HG03097 (cell line): Measurements from ENCODE around the gene GRM7.

Source experiments
- ATAC-seq: cut with Tn5 transposase; IDR thresholded peaks from one replicate; pipeline ENCODE4 v1.9.1; 2021; ENCODE audit not compliant: unreplicated experiment, low FRiP score

The GRM7 gene

GRCh38 chr3:7545334-7545733 lies 684.4 kb downstream of the GRM7 start:
- no peak for ATAC-seq

GRCh38 chr3:7546253-7546652 lies 685.3 kb downstream of the GRM7 start:
- no peak for ATAC-seq

- no peak for ATAC-seq
These were observed 686.9 kb downstream of the GRM7 start for GRCh38 chr3:7547826-7548225.

- ATAC-seq, result no peak
These were observed 702.0 kb downstream of the GRM7 start for GRCh38 chr3:7562892-7563291.

- no peak for ATAC-seq
These were observed 704.7 kb downstream of the GRM7 start for GRCh38 chr3:7565574-7565973.

- no peak for ATAC-seq
These were observed 706.2 kb downstream of the GRM7 start for GRCh38 chr3:7567160-7567559.

- ATAC-seq, result no peak
These were observed 707.7 kb downstream of the GRM7 start for GRCh38 chr3:7568526-7569184.

- no peak for ATAC-seq
These were observed 712.4 kb downstream of the GRM7 start for GRCh38 chr3:7573330-7573729.

- no peak for ATAC-seq
These were observed 713.5 kb downstream of the GRM7 start for GRCh38 chr3:7574435-7574834.

GRCh38 chr3:7576071-7576470 lies 715.2 kb downstream of the GRM7 start:
- no peak for ATAC-seq

- ATAC-seq, result no peak
These were observed 715.6 kb downstream of the GRM7 start for GRCh38 chr3:7576506-7576905.

GRCh38 chr3:7577513-7577912 lies 716.6 kb downstream of the GRM7 start:
- ATAC-seq, result no peak

GRCh38 chr3:7581831-7582230 lies 720.9 kb downstream of the GRM7 start:
- no peak for ATAC-seq

- ATAC-seq, result no peak
These were observed 724.1 kb downstream of the GRM7 start for GRCh38 chr3:7585052-7585451.

- no peak for ATAC-seq
These were observed 727.3 kb downstream of the GRM7 start for GRCh38 chr3:7588236-7588635.

GRCh38 chr3:7589526-7589925 lies 728.6 kb downstream of the GRM7 start:
- no peak for ATAC-seq

GRCh38 chr3:7602297-7602696 lies 741.4 kb downstream of the GRM7 start:
- ATAC-seq, result no peak

GRCh38 chr3:7607083-7607482 lies 746.2 kb downstream of the GRM7 start:
- no peak for ATAC-seq

GRCh38 chr3:7607676-7608075 lies 746.8 kb downstream of the GRM7 start:
- no peak for ATAC-seq

GRCh38 chr3:7610634-7611033 lies 749.7 kb downstream of the GRM7 start:
- no peak for ATAC-seq

- no peak for ATAC-seq
These were observed 754.1 kb downstream of the GRM7 start for GRCh38 chr3:7615043-7615442.

- no peak for ATAC-seq
These were observed 757.7 kb downstream of the GRM7 start for GRCh38 chr3:7618606-7619005.

- no peak for ATAC-seq
These were observed 759.5 kb downstream of the GRM7 start for GRCh38 chr3:7620401-7620800.
